Smooth muscle cell (in vitro differentiated cells): ENCODE measurements around the gene MAP6D1. TPM values are rescaled to one million over a fixed set of nuclear protein-coding genes. Genes with fewer than 3 reads are reported as not detected.

Source experiments
- DNase-seq: peaks from one replicate; lab custom pipeline; 2025; ENCODE audit not compliant: unreplicated experiment; lab: John Stamatoyannopoulos, UW
- H2AFZ ChIP-seq: fragments of 200-600 bp; sonication (generic); 2 replicates; pipeline ENCODE4 v1.6.0; 2016; ENCODE audit warnings: antibody characterized with exemption, low read depth, mild to moderate bottlenecking
- H3F3A ChIP-seq: fragments of 200-600 bp; sonication (generic); 2 replicates; pipeline ENCODE4 v1.6.0; 2017; ENCODE audit warnings: antibody characterized with exemption, low read depth
- H3K27ac ChIP-seq: fragments of 200-600 bp; sonication (generic); 2 replicates; pipeline ENCODE4 v1.5.1; 2016; ENCODE audit warnings: low read depth, mild to moderate bottlenecking
- H3K27me3 ChIP-seq: fragments of 200-600 bp; sonication (generic); 2 replicates; pipeline ENCODE4 v1.6.1; 2016; ENCODE audit warnings: low read depth, mild to moderate bottlenecking
- H3K36me3 ChIP-seq: fragments of 200-600 bp; sonication (generic); 2 replicates; pipeline ENCODE4 v1.5.1; 2016; ENCODE audit warnings: low read depth
- H3K4me1 ChIP-seq: fragments of 200-600 bp; sonication (generic); 2 replicates; pipeline ENCODE4 v1.5.1; 2016; ENCODE audit warnings: low read depth
- H3K4me2 ChIP-seq: fragments of 200-600 bp; sonication (generic); 2 replicates; pipeline ENCODE4 v1.6.0; 2016; ENCODE audit warnings: mild to moderate bottlenecking
- H3K4me3 ChIP-seq: fragments of 200-600 bp; sonication (generic); 2 replicates; pipeline ENCODE4 v1.5.1; 2016; ENCODE audit warnings: mild to moderate bottlenecking
- H3K79me2 ChIP-seq: fragments of 200-600 bp; sonication (generic); 2 replicates; pipeline ENCODE4 v1.6.0; 2016; ENCODE audit warnings: low read depth, mild to moderate bottlenecking
- H3K9ac ChIP-seq: fragments of 200-600 bp; sonication (generic); 2 replicates; pipeline ENCODE4 v1.6.0; 2016; ENCODE audit warnings: low read depth
- H3K9me3 ChIP-seq: fragments of 200-600 bp; sonication (generic); replicated peaks from 2 replicates; pipeline ENCODE4 v1.5.1; 2016; ENCODE audit warnings: low read depth
- H4K20me1 ChIP-seq: fragments of 200-600 bp; sonication (generic); 2 replicates; pipeline ENCODE4 v1.6.0; 2016; ENCODE audit warnings: low read depth
- CTCF ChIP-seq: fragments of 200-600 bp; sonication (generic); IDR thresholded peaks from 2 replicates; pipeline ENCODE4 v1.5.1; 2017; ENCODE audit warnings: borderline replicate concordance, mild to moderate bottlenecking, antibody characterized with exemption; ENCODE audit not compliant: insufficient read depth, poor library complexity, severe bottlenecking
- WGBS: methylation state at CpG from one replicate; pipeline ENCODE4 v1.1.7; 2016; ENCODE audit warnings: low lambda C conversion rate; 5-methylcytosine and 5-hydroxymethylcytosine counted together
- polyA plus RNA-seq: library from polyadenylated mRNA; unstranded; fragments of >200 nt; fragmentation: Nextera tagmentation; extraction: Ambion mirVana; gene quantifications from 2 replicates; pipeline ENCODE4 v1.2.1, GENCODE V29; 2016
- total RNA-seq: library from RNA; depleted of rRNA; stranded (reverse); fragments of >200 nt; gene quantifications from 2 replicates; pipeline ENCODE4 v1.2.3, GENCODE V29; 2014

Gene MAP6D1
- total and polyA plus RNA-seq, 2 experiments from 2014 or later = 2.4 to 3.8 TPM

GRCh38 chr3:183799461-183799860, 25.9 kb downstream of the MAP6D1 start:
- no peak for TF ChIP-seq CTCF
- no peaks in the 10 kb centered on the region for H3K79me2 ChIP-seq
- H3K36me3 ChIP-seq = peaks cover 26% of the 10 kb centered on the region

GRCh38 chr3:183797996-183798395, 27.4 kb downstream of the MAP6D1 start:
- Histone ChIP-seq H4K20me1 (no peaks in the 10 kb centered on the region), H3K27me3 (no peaks in the 10 kb centered on the region), H3K4me3 (no peak overlapping the region), H3K79me2 (no peaks in the 10 kb centered on the region), H3K4me2 (no peak overlapping the region), H3K9me3 (no peaks in the 10 kb centered on the region), H3K27ac (no peak overlapping the region), H3K4me1 (no peaks in the 10 kb centered on the region), H3K36me3 (peaks cover 26% of the 10 kb centered on the region), H2AFZ (no peak overlapping the region), H3K9ac (no peak overlapping the region), H3F3A (no peaks in the 10 kb centered on the region)
- 95% methylated on average over 9 of the region's 9 CpGs for WGBS
- TF ChIP-seq CTCF = no peak
- DNase-seq = no peak

More at GRCh38 chr3:183799461-183799860, 25.9 kb downstream of the MAP6D1 start:
- no peaks in the 10 kb centered on the region for H3K27me3 ChIP-seq
- 89% methylated on average over 5 of the region's 5 CpGs for whole genome bisulfite sequencing
- no peaks in the 10 kb centered on the region for H3K4me1 ChIP-seq
- H4K20me1 ChIP-seq = no peaks in the 10 kb centered on the region
- H3F3A ChIP-seq = no peaks in the 10 kb centered on the region
- no peak overlapping the region for H3K4me2 ChIP-seq
- H3K27ac ChIP-seq = no peak overlapping the region
- H2AFZ ChIP-seq = no peak overlapping the region
- no peak for DNase-seq
- no peak overlapping the region for H3K9ac ChIP-seq
- H3K9me3 ChIP-seq = no peaks in the 10 kb centered on the region
- H3K4me3 ChIP-seq = no peak overlapping the region

- H3K9ac ChIP-seq = no peak overlapping the region
- peaks cover 12% of the 10 kb centered on the region for H4K20me1 ChIP-seq
- no peaks in the 10 kb centered on the region for H3K4me1 ChIP-seq
- no peak overlapping the region for H2AFZ ChIP-seq
- DNase-seq = no peak
- 96% methylated on average over 6 of the region's 6 CpGs for whole genome bisulfite sequencing
- no peaks in the 10 kb centered on the region for H3F3A ChIP-seq
- TF ChIP-seq CTCF = no peak
- no peak overlapping the region for H3K4me3 ChIP-seq
- no peak overlapping the region for H3K27ac ChIP-seq
- no peaks in the 10 kb centered on the region for H3K79me2 ChIP-seq
- H3K36me3 ChIP-seq = peaks cover 31% of the 10 kb centered on the region
- no peaks in the 10 kb centered on the region for H3K9me3 ChIP-seq
- no peak overlapping the region for H3K4me2 ChIP-seq
- no peaks in the 10 kb centered on the region for H3K27me3 ChIP-seq
Observed at GRCh38 chr3:183796372-183796771, 29.0 kb downstream of the MAP6D1 start.

GRCh38 chr3:183794452-183794851, 30.9 kb downstream of the MAP6D1 start:
- Histone ChIP-seq H3K4me3 (no peak overlapping the region), H4K20me1 (peaks cover 29% of the 10 kb centered on the region), H3K36me3 (peaks cover 20% of the 10 kb centered on the region), H3K4me1 (no peaks in the 10 kb centered on the region), H3K27ac (no peak overlapping the region), H2AFZ (no peak overlapping the region), H3F3A (no peaks in the 10 kb centered on the region), H3K79me2 (no peaks in the 10 kb centered on the region), H3K4me2 (no peak overlapping the region), H3K27me3 (no peaks in the 10 kb centered on the region), H3K9me3 (no peaks in the 10 kb centered on the region), H3K9ac (no peak overlapping the region)
- WGBS = 95% methylated on average over 4 of the region's 4 CpGs
- TF ChIP-seq CTCF = no peak
- no peak for DNase-seq
